T-cell (primary cell): ENCODE data around the gene SVIL. TPM values are rescaled to one million over a fixed set of nuclear protein-coding genes. Genes with fewer than 3 reads are reported as not detected.
"Not testable (repeated sequence)": the region's sequence is repeated elsewhere in the genome, so short reads cannot be mapped to it uniquely, and the experiment has no call there.

Experiments used
- ATAC-seq, 4 experiments: fragments of 200-7000 bp in 3 of 4; fragments of 150-1000 bp in 1 of 4; cut with Tn5 transposase; replicated peaks in 1 of 4; 1 replicate in 3 of 4; 2 replicates in 1 of 4; pipeline ENCODE4 v1.10.0; 2021; ENCODE audit warnings: moderate library complexity in 3 of 4, mild to moderate bottlenecking in 2 of 4, moderate number of reproducible peaks in 1 of 4
- CTCF ChIA-PET, 2 donors: fragments of 300-600 bp; sonication (Branson Sonifier 250); formaldehyde crosslinking; loops; one replicate each; lab custom pipeline; 2022; ENCODE audit warnings: antibody characterized with exemption in 2 of 2; lab: Charles Lee
- POLR2A ChIA-PET, 2 donors: fragments of 300-600 bp; sonication (Branson Sonifier 250); formaldehyde crosslinking; loops; one replicate each; lab custom pipeline; 2022; ENCODE audit warnings: antibody characterized with exemption in 2 of 2; lab: Charles Lee
- DNase-seq, 35 experiments: peaks; one replicate each; pipeline versions ENCODE4 v3.0.0 to v3.0.0-alpha.2; 2013 to 2023
- H3K27ac ChIP-seq: one replicate; pipeline ENCODE4 v1.5.1; 2013; ENCODE audit warnings: low read length
- H3K27me3 ChIP-seq, 2 experiments: replicated peaks in 1 of 2; 1 replicate in 1 of 2; 2 replicates in 1 of 2; pipeline versions ENCODE4 v1.6.1 to v1.7.0; 2013; ENCODE audit warnings: low read length in 1 of 2, mixed read lengths in 1 of 2; ENCODE audit not compliant: control insufficient read depth in 2 of 2, insufficient read depth in 2 of 2; ENCODE audit errors: extremely low read depth in 1 of 2
- H3K36me3 ChIP-seq, 2 donors: 1 replicate in 1 of 2; 2 replicates in 1 of 2; pipeline versions ENCODE4 v1.6.1 to v1.7.0; 2013; ENCODE audit warnings: low read length in 1 of 2; ENCODE audit not compliant: control insufficient read depth in 2 of 2, insufficient read depth in 1 of 2; ENCODE audit errors: extremely low read depth in 1 of 2
- H3K4me1 ChIP-seq, 2 experiments: 1 replicate in 1 of 2; 2 replicates in 1 of 2; pipeline versions ENCODE4 v1.6.1 to v1.7.0; 2013; ENCODE audit warnings: low read length in 2 of 2, mixed read lengths in 1 of 2; ENCODE audit not compliant: insufficient read depth in 2 of 2, control insufficient read depth in 1 of 2; ENCODE audit errors: extremely low read depth in 1 of 2
- H3K4me3 ChIP-seq, 2 donors: 1 replicate in 1 of 2; 2 replicates in 1 of 2; pipeline versions ENCODE4 v1.5.1 to v1.7.0; 2013; ENCODE audit warnings: mild to moderate bottlenecking in 2 of 2, low read length in 1 of 2, moderate library complexity in 1 of 2; ENCODE audit not compliant: control insufficient read depth in 1 of 2; ENCODE audit errors: extremely low read depth in 1 of 2
- H3K9me3 ChIP-seq: 2 replicates; pipeline ENCODE4 v1.7.0; 2013
- H3K27ac Mint-ChIP-seq, 2 donors: one replicate each; pipeline ENCODE4 v1.8.0; 2020 to 2021; ENCODE audit warnings: mild to moderate bottlenecking in 2 of 2, mixed read lengths in 2 of 2
- H3K27me3 Mint-ChIP-seq, 2 donors: one replicate each; pipeline ENCODE4 v1.8.0; 2021 to 2022; ENCODE audit warnings: mixed read lengths in 2 of 2
- H3K36me3 Mint-ChIP-seq: one replicate; pipeline ENCODE4 v1.8.0; 2021; ENCODE audit warnings: mixed read lengths
- H3K4me1 Mint-ChIP-seq, 3 donors: one replicate each; pipeline ENCODE4 v1.8.0; 2020 to 2022; ENCODE audit warnings: mixed read lengths in 3 of 3, mild to moderate bottlenecking in 1 of 3
- H3K4me3 Mint-ChIP-seq, 3 donors: one replicate each; pipeline ENCODE4 v1.8.0; 2020 to 2022; ENCODE audit warnings: mild to moderate bottlenecking in 3 of 3, mixed read lengths in 3 of 3, moderate library complexity in 3 of 3
- H3K9me3 Mint-ChIP-seq, 3 donors: one replicate each; pipeline ENCODE4 v1.8.0; 2020 to 2022; ENCODE audit warnings: mixed read lengths in 3 of 3
- WGBS: methylation state at CpG from one replicate; pipeline ENCODE4 v1.1.5; 2013; ENCODE audit warnings: missing lambda C conversion rate; ENCODE audit not compliant: insufficient coverage; 5-methylcytosine and 5-hydroxymethylcytosine counted together
- total RNA-seq, 35 experiments: library from RNA in 6 of 35; stranded (reverse) in 6 of 35; fragments of 120-200 nt in 1 of 35; gene quantifications; one replicate each; pipeline versions ENCODE4 v1.2.1 to v1.2.4 and lab custom pipeline; 2013 to 2026

SVIL gene
- total RNA-seq, 5 donors from 2014 or later (not counting 1 experiment from before 2014, with no cell fraction given) = 17.4 to 45.6 (median 19.6) TPM

DNA sequence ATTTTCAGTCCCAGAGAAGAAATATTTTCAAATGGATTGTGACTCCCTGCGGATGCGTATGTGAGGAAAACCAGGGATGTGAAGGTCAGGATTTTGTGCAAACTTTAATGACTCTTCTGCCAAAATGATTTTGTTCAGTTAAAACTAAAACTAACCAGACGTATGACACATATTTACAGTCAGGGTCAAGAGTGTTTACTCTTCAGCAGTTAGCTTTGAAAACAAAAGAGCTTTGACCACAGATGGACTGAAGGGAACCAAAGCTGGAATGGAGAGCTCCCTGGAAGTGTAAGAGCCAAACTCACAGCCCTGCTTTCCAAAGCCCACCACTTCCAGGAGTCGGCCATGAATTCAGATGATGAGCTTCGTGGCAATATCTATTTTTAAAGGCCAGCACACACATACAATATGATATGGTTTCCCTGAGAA, 15.5 kb downstream of the SVIL start:
- Mint-ChIP-seq H3K4me1 (peaks cover 6 to 23% (median 13%) of the 10 kb centered on the region in 3 donors), H3K27ac (no peak overlapping the region), H3K36me3 (peaks cover 6% of the 10 kb centered on the region), H3K9me3 (no peaks in the 10 kb centered on the region), H3K27me3 (no peaks in the 10 kb centered on the region), H3K4me3 (no peak overlapping the region)
- ATAC-seq (no peak), DNase-seq (no peak)
- 93% methylated on average over 3 of the region's 5 CpGs for WGBS
- no peaks in the 10 kb centered on the region for H3K9me3 ChIP-seq
- no peaks in the 10 kb centered on the region for H3K36me3 ChIP-seq
- no peak overlapping the region for H3K4me3 ChIP-seq
- no peak overlapping the region for H3K27ac ChIP-seq
- H3K4me1 ChIP-seq = no peaks in the 10 kb centered on the region
- ChIA-PET CTCF (interaction anchor here (0.6 to 0.8 kb wide), 3 partner anchors 20 to 173 kb away, joined by 3 read pairs; no protein-coding TSS in a partner anchor), POLR2A (interaction anchor here in 1 of 2 donors (0.7 kb wide), 1 partner anchor 57 kb away, joined by 3 read pairs; no protein-coding TSS in a partner anchor)
- no peaks in the 10 kb centered on the region for H3K27me3 ChIP-seq

DNA sequence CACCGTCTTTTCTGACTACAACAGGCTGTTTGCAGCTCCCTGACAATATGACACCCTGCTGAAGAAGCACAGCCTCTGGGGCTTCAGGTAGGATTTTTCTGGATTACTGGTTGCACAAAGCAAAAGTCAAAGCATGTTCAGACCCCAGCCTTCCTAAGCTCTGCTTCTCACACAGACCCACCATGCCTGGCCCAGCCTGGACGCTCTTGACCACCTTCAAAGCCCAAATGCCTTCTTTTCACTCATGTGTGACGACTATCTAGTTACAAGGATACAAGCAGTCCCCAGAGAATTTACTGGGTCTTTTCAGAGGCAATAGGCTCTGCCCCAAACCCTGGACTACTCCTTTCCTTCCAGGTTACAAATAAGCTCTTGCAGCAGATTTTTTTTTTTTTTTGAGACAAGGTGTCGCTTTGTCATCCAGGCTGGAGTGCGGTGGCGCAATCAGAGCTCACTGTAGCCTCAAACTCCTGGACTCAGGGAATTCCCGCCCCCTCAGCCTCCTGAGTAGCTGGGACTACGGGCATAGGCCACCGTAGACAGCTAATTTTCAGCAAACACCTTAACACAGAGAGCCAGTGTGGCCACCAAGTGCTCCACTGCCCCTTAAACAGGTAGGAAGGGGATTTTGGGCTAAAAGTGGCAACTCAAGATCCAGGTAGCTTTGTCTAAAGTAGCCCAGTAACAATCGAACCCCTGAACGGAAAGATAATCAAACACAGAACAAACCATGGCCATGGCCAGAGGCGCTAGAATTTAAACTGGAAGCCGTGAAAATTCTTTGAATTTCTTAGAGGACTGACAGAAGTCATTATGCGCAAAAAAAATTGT, 16.2 kb downstream of the SVIL start:
- 93% methylated on average over 3 of the region's 14 CpGs for WGBS
- peaks cover 7% of the 10 kb centered on the region for H3K36me3 Mint-ChIP-seq
- no peak overlapping the region for H3K27ac Mint-ChIP-seq
- ATAC-seq = no peak
- no peak overlapping the region for H3K4me3 ChIP-seq
- H3K4me1 Mint-ChIP-seq = peaks cover 6 to 23% (median 13%) of the 10 kb centered on the region in 3 donors
- CTCF ChIA-PET = interaction anchor here (0.6 to 0.8 kb wide), 2 partner anchors 19 to 173 kb away, joined by 3 read pairs; no protein-coding TSS in a partner anchor
- no peaks in the 10 kb centered on the region for H3K27me3 ChIP-seq
- H3K9me3 Mint-ChIP-seq = no peaks in the 10 kb centered on the region
- H3K4me1 ChIP-seq = no peaks in the 10 kb centered on the region
- POLR2A ChIA-PET = interaction anchor here in 1 of 2 donors (0.7 kb wide), 1 partner anchor 56 kb away, joined by 3 read pairs; no protein-coding TSS in a partner anchor
- H3K27me3 Mint-ChIP-seq = no peaks in the 10 kb centered on the region
- no peaks in the 10 kb centered on the region for H3K36me3 ChIP-seq
- H3K27ac ChIP-seq = no peak overlapping the region
- no peak for DNase-seq
- H3K9me3 ChIP-seq = no peaks in the 10 kb centered on the region
- no peak overlapping the region for H3K4me3 Mint-ChIP-seq

DNA sequence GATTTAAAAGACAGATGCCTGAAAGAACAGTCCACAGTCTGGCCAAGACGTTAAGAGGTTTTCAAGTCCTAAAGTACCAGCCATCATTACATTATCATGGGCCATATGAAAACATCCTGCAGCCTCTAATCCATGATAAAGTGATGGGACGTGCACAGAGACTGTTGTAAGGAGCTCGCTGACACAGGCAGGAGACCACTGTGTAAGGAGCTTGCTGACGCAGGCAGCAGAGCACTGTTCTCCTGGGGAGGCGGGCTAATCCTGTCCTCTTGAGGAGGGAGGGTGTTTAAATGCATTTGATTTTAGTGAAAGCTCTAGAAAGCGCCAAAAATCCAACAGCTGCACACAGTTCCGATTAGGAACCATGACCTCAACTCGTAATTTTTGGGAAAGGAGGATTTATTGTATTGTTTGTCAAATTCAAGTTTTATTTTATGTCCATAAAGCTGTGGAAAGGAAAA, 16.9 kb downstream of the SVIL start:
- no peak overlapping the region for H3K27ac Mint-ChIP-seq
- H3K36me3 Mint-ChIP-seq = peaks cover 7% of the 10 kb centered on the region
- Histone ChIP-seq H3K36me3 (no peaks in the 10 kb centered on the region), H3K9me3 (no peaks in the 10 kb centered on the region), H3K4me1 (no peaks in the 10 kb centered on the region), H3K27ac (no peak overlapping the region), H3K4me3 (no peak overlapping the region), H3K27me3 (no peaks in the 10 kb centered on the region)
- ChIA-PET POLR2A (no interaction called here), CTCF (no interaction called here)
- WGBS = 89% methylated on average over 4 of the region's 8 CpGs
- H3K9me3 Mint-ChIP-seq = no peaks in the 10 kb centered on the region
- H3K4me3 Mint-ChIP-seq = no peak overlapping the region
- H3K27me3 Mint-ChIP-seq = no peaks in the 10 kb centered on the region
- ATAC-seq = no peak
- peaks cover 6 to 23% (median 13%) of the 10 kb centered on the region in 3 donors for H3K4me1 Mint-ChIP-seq
- DNase-seq = no peak

DNA sequence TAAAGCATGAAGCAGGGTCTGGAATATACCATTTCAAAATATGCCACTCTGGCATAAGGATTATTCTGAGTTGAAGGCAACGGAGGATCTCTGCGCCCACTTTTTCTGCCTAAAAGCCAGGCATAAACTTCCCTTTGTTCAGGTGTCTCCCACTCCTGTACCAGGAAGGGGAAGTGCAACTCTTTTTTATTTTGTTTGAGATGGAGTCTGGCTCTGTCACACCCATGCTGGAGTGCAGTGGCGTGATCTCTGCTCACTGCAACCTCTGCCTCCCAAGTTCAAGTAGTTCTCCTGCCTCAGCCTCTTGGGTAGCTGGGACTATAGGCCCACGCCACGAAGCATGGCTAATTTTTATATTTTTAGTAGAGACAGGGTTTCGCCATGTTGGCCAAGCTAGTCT, 18.2 kb downstream of the SVIL start:
- DNase-seq = no peak
- Mint-ChIP-seq H3K36me3 (peaks cover 8% of the 10 kb centered on the region), H3K27ac (no peak overlapping the region), H3K4me3 (no peak overlapping the region), H3K27me3 (no peaks in the 10 kb centered on the region), H3K4me1 (peaks cover 0 to 15% (median 7%) of the 10 kb centered on the region in 3 donors), H3K9me3 (no peaks in the 10 kb centered on the region)
- WGBS = 100% methylated on average over 1 of the region's 6 CpGs
- Histone ChIP-seq H3K4me3 (no peak overlapping the region), H3K4me1 (no peaks in the 10 kb centered on the region), H3K27ac (no peak overlapping the region), H3K27me3 (no peaks in the 10 kb centered on the region), H3K9me3 (no peaks in the 10 kb centered on the region), H3K36me3 (no peaks in the 10 kb centered on the region)
- no peak for ATAC-seq
- POLR2A ChIA-PET = no interaction called here
- CTCF ChIA-PET = no interaction called here

DNA sequence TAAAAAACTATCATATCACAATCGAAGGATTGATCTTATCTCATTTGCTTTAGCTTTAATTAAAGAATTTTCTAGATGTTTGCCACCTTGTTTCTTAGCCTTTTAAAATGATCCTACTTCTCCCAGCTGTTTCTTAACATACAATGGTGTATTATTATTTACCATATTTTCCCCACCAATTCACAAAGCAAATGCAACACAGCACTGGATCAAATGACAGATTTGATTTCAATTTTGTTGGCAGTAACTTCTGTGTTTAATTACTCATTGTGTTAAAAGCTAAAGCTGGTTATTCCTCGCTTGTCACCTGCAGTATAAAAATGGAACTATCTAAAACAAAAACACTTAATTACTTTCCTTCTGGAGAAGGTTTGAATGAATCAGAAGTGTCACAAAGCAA, 19.6 kb downstream of the SVIL start:
- Mint-ChIP-seq H3K27ac (no peak overlapping the region), H3K36me3 (peaks cover 9% of the 10 kb centered on the region), H3K4me1 (peaks cover 0 to 12% (median 7%) of the 10 kb centered on the region in 3 donors), H3K9me3 (no peaks in the 10 kb centered on the region), H3K27me3 (no peaks in the 10 kb centered on the region), H3K4me3 (no peak overlapping the region)
- Histone ChIP-seq H3K27ac (no peak overlapping the region), H3K36me3 (no peaks in the 10 kb centered on the region), H3K27me3 (no peaks in the 10 kb centered on the region), H3K9me3 (no peaks in the 10 kb centered on the region), H3K4me3 (no peak overlapping the region), H3K4me1 (no peaks in the 10 kb centered on the region)
- ATAC-seq = no peak
- DNase-seq = no peak
- no CpG with 5 or more reads among the region's 2 CpGs for WGBS
- ChIA-PET POLR2A (interaction anchor here in 1 of 2 donors (0.6 kb wide), 1 partner anchor 12 kb away, joined by 3 read pairs; no protein-coding TSS in a partner anchor), CTCF (no interaction called here)

DNA sequence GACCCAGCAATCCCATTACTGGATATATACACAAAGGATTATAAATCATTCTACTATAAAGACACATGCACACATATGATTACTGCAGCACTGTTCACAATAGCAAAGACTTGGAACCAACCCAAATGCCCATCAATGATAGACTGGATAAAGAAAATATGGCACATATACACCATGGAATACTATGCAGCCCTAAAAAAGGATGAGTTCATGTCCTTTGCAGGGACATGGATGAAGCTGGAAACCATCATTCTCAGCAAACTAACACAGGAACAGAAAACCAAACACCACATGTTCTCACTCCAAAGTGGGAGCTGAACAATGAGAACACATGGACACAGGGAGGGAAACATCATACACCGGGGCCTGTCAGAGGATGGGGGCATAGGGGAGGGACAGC, 20.5 kb downstream of the SVIL start:
- H3K36me3 ChIP-seq, H3K27ac Mint-ChIP-seq, DNase-seq, CTCF ChIA-PET, ATAC-seq, H3K4me1 ChIP-seq, H3K4me3 ChIP-seq, H3K27ac ChIP-seq, H3K27me3 Mint-ChIP-seq, H3K9me3 Mint-ChIP-seq, H3K4me3 Mint-ChIP-seq, H3K9me3 ChIP-seq, H3K27me3 ChIP-seq: not testable (repeated sequence)
- Mint-ChIP-seq H3K36me3 (peaks cover 15% of the 10 kb centered on the region), H3K4me1 (peaks cover 0 to 13% (median 4%) of the 10 kb centered on the region in 3 donors)
- POLR2A ChIA-PET = interaction anchor here in 1 of 2 donors (0.6 kb wide), 1 partner anchor 124 kb away, joined by 4 read pairs; no protein-coding TSS in a partner anchor
- WGBS = no CpG with 5 or more reads among the region's 1 CpG
